PC-9 (cell line): ENCODE data around the gene GBGT1. TPM values are rescaled to one million over a fixed set of nuclear protein-coding genes. Genes with fewer than 3 reads are reported as not detected.
"Not testable (repeated sequence)": the region's sequence is repeated elsewhere in the genome, so short reads cannot be mapped to it uniquely, and the experiment has no call there.

ENCODE experiments used
- BruUV-seq: library from RNA; stranded (reverse); fragments of 400-500 nt; replicated peaks from 2 replicates; lab custom pipeline; 2021; lab: Mats Ljungman, UMichigan
- CTCF ChIA-PET: fragments of 300-600 bp; sonication (Branson Sonifier 250); formaldehyde crosslinking; loops from one replicate; lab custom pipeline; 2022; ENCODE audit warnings: antibody characterized with exemption; lab: Charles Lee
- POLR2A ChIA-PET: fragments of 300-600 bp; sonication (Branson Sonifier 250); formaldehyde crosslinking; loops from one replicate; lab custom pipeline; 2022; ENCODE audit warnings: antibody characterized with exemption; ENCODE audit not compliant: unreplicated experiment; lab: Charles Lee
- DNase-seq, 2 experiments: peaks; one replicate each; pipeline versions ENCODE4 v3.0.0 to v3.0.0-alpha.2; 2015 to 2022; ENCODE audit warnings: mixed read lengths in 1 of 2
- H2AFZ ChIP-seq: fragments of 200-600 bp; sonication (generic); 2 replicates; pipeline ENCODE4 v1.8.1; 2017; ENCODE audit warnings: antibody characterized with exemption
- H3F3A ChIP-seq: fragments of 200-600 bp; sonication (generic); 2 replicates; pipeline ENCODE4 v1.8.1; 2017; ENCODE audit warnings: antibody characterized with exemption, mild to moderate bottlenecking, low read depth; ENCODE audit not compliant: insufficient read depth
- H3K27ac ChIP-seq: fragments of 200-600 bp; sonication (generic); 2 replicates; pipeline ENCODE4 v1.6.1; 2016; ENCODE audit warnings: mixed run types
- H3K27me3 ChIP-seq: fragments of 200-600 bp; sonication (generic); 2 replicates; pipeline ENCODE4 v1.6.1; 2016; ENCODE audit warnings: low read depth, mixed run types; ENCODE audit not compliant: insufficient read depth
- H3K36me3 ChIP-seq: fragments of 200-600 bp; sonication (generic); 2 replicates; pipeline ENCODE4 v1.6.1; 2016; ENCODE audit warnings: low read depth, mixed run types
- H3K4me1 ChIP-seq: fragments of 200-600 bp; sonication (generic); replicated peaks from 2 replicates; pipeline ENCODE4 v1.6.1; 2016; ENCODE audit warnings: mixed run types; ENCODE audit not compliant: insufficient read depth
- H3K4me2 ChIP-seq: fragments of 200-600 bp; sonication (generic); 2 replicates; pipeline ENCODE4 v1.6.1; 2017; ENCODE audit warnings: mixed run types
- H3K4me3 ChIP-seq: fragments of 200-600 bp; sonication (generic); 2 replicates; pipeline ENCODE4 v1.6.1; 2016; ENCODE audit warnings: mixed run types
- H3K79me2 ChIP-seq: fragments of 200-600 bp; sonication (generic); 2 replicates; pipeline ENCODE4 v1.6.1; 2017; ENCODE audit warnings: low read depth, mixed run types
- H3K9me2 ChIP-seq: fragments of 200-600 bp; sonication (generic); 2 replicates; pipeline ENCODE4 v1.8.1; 2017; ENCODE audit warnings: mild to moderate bottlenecking; ENCODE audit not compliant: insufficient read depth
- H3K9me3 ChIP-seq: fragments of 200-600 bp; sonication (generic); 2 replicates; pipeline ENCODE4 v1.8.1; 2016; ENCODE audit warnings: low read depth; ENCODE audit not compliant: insufficient read depth
- H4K20me1 ChIP-seq: fragments of 200-600 bp; sonication (generic); 2 replicates; pipeline ENCODE4 v1.8.1; 2017; ENCODE audit not compliant: insufficient read depth
- EZH2 ChIP-seq: fragments of 200-600 bp; sonication (generic); IDR thresholded peaks from 2 replicates; pipeline ENCODE4 v1.8.0; 2017; ENCODE audit warnings: antibody characterized with exemption, low read depth
- intact Hi-C: fragments of 100-400 bp; cut with micrococcal nuclease; formaldehyde crosslinking; loops from one replicate; pipeline ENCODE4 v1.10.0; 2022; ENCODE audit not compliant: unreplicated experiment
- total RNA-seq: library from RNA; stranded (reverse); gene quantifications from 2 replicates; pipeline ENCODE4 v1.2.3, GENCODE V29; 2021
- TF ChIP-seq, protein P1 (sequence below): fragments of 200-600 bp; sonication (generic); conservative IDR thresholded peaks from 2 replicates; pipeline ENCODE4 v1.6.1; 2017; ENCODE audit warnings: mixed run types, antibody characterized with exemption, mild to moderate bottlenecking, moderate library complexity

GBGT1 gene
- total RNA-seq, 1 experiment from 2014 or later: 1.2 TPM

DNA sequence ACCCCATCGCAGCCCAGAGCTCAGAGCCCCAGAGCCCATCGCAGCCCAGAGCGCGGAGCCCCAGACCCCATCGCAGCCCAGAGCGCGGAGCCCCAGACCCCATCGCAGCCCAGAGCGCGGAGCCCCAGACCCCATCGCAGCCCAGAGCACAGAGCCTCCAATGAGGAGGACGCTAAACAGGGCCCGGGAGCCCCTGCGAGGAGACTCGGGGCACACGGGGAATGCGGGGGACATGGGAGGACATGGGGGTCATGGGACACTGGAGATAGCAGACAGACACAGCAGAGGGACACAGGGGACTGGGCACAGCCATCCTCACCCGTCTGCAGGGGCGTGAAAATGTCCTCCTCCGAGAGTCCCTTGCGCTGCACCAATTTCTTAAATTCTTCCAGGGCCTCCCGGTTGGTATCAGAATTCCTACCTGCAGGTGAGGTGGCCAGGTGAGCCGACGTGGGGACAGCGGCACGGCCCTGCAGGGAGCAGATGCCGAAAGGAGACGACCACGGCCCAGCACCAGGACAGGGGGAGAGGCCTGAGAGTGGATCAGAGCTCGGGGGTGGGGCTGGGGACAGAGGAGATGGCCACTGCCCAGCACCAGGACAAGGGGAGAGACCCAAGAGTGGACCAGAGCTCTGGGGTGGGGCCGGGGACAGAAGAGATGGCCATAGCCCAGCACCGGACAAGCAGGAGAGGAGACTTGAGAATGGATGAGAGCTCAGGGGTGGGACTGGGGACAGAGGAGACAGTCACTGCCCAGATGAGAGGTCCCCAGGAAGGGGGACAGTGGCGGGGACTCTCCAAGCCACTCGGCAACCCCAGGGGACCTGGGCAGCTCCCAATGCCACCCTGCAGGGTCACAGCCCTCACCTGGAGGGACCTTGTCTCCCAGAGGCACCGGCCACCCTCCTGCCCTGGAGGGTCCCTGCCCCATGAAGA lies 42.5 kb upstream of the GBGT1 start:
- H3K9me3 ChIP-seq: no peaks in the 10 kb centered on the region
- POLR2A ChIA-PET: no interaction called here

DNA sequence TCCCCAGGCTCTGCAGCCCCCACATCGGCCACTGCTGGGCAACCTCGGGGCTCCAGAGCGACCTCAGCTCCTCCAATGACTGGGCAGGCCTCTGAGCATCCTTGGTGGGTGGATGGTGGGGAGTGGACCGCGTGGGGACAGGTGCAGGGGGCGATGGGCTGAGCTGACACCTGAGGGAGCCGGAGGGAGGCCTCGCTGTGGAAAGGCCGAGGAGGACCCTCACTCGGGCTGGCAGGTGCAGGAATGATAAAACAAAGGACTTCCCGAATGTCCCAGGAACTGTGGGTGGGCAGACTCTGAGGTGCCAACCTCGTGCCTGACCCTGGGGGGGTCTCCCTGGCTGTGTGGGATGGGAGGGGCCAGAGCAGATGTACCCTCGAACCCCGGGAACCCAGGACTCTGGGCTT lies 41.8 kb upstream of the GBGT1 start:
- H3K9me3 ChIP-seq, H3K27ac ChIP-seq, POLR2A ChIA-PET, H3K4me3 ChIP-seq, H3K9me2 ChIP-seq, H3K4me1 ChIP-seq, CTCF ChIA-PET, H3K36me3 ChIP-seq, DNase-seq, H4K20me1 ChIP-seq, H3K79me2 ChIP-seq, H3K4me2 ChIP-seq, intact Hi-C loops, BruUV-seq, H2AFZ ChIP-seq, H3F3A ChIP-seq: not testable (repeated sequence)
- H3K27me3 ChIP-seq: peaks cover 51% of the 10 kb centered on the region

More for the DNA sequence above, 42.5 kb upstream of the GBGT1 start:
- H3F3A ChIP-seq: no peaks in the 10 kb centered on the region
- H3K4me1 ChIP-seq: no peaks in the 10 kb centered on the region
- H3K27ac ChIP-seq: no peak overlapping the region
- intact Hi-C loops: no loop called here
- DNase-seq: no peak
- no peaks in the 10 kb centered on the region for H3K79me2 ChIP-seq
- no peak overlapping the region for H3K4me3 ChIP-seq
- H3K4me2 ChIP-seq: no peak overlapping the region
- peaks cover 43% of the 10 kb centered on the region for H3K27me3 ChIP-seq
- H4K20me1 ChIP-seq: no peaks in the 10 kb centered on the region
- TF ChIP-seq, protein P1, sequence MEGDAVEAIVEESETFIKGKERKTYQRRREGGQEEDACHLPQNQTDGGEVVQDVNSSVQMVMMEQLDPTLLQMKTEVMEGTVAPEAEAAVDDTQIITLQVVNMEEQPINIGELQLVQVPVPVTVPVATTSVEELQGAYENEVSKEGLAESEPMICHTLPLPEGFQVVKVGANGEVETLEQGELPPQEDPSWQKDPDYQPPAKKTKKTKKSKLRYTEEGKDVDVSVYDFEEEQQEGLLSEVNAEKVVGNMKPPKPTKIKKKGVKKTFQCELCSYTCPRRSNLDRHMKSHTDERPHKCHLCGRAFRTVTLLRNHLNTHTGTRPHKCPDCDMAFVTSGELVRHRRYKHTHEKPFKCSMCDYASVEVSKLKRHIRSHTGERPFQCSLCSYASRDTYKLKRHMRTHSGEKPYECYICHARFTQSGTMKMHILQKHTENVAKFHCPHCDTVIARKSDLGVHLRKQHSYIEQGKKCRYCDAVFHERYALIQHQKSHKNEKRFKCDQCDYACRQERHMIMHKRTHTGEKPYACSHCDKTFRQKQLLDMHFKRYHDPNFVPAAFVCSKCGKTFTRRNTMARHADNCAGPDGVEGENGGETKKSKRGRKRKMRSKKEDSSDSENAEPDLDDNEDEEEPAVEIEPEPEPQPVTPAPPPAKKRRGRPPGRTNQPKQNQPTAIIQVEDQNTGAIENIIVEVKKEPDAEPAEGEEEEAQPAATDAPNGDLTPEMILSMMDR: no peak
- no peak for TF ChIP-seq EZH2
- no peaks in the 10 kb centered on the region for H3K36me3 ChIP-seq
- H3K9me2 ChIP-seq: no peaks in the 10 kb centered on the region
- BruUV-seq: no TSS peak
- CTCF ChIA-PET: interaction anchor here (2.0 kb wide), 1 partner anchor 21 kb away, joined by 10 read pairs; no protein-coding TSS in a partner anchor
- H2AFZ ChIP-seq: no peak overlapping the region

DNA sequence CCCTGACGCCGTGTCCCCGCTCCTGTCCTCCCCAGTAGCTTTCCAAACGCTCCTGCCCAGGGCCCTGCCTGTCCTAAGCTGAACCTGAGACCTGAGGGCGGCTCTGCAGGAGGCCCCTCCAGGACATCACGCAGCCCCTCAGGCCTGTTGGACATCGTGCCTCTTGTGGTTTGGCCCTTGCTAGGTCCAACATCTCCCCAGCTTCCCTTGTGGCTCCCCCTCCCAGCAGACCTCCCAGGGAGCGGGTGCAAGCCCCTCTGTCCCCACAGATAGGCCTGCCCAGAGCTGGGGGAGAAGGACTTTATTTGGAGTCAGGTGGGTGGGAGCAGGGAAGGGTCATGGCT lies 41.3 kb upstream of the GBGT1 start:
- TF ChIP-seq, protein P1: no peak
- TF ChIP-seq EZH2: no peak
- no peak overlapping the region for H2AFZ ChIP-seq
- no peak for DNase-seq
- no peaks in the 10 kb centered on the region for H3K36me3 ChIP-seq
- H4K20me1 ChIP-seq: no peaks in the 10 kb centered on the region
- no TSS peak for BruUV-seq
- H3K9me2 ChIP-seq: no peaks in the 10 kb centered on the region
- H3K4me2 ChIP-seq: no peak overlapping the region
- H3K27me3 ChIP-seq: peaks cover 56% of the 10 kb centered on the region
- ChIA-PET POLR2A (no interaction called here), CTCF (no interaction called here)
- no peaks in the 10 kb centered on the region for H3K9me3 ChIP-seq
- H3K79me2 ChIP-seq: no peaks in the 10 kb centered on the region
- H3K27ac ChIP-seq: no peak overlapping the region
- H3K4me1 ChIP-seq: no peaks in the 10 kb centered on the region
- intact Hi-C loops: no loop called here
- no peak overlapping the region for H3K4me3 ChIP-seq
- H3F3A ChIP-seq: no peaks in the 10 kb centered on the region
